HepG2 (cell line): Measurements from ENCODE around the gene PDLIM7. TPM values are rescaled to one million over a fixed set of nuclear protein-coding genes. Genes with fewer than 3 reads are reported as not detected.

Experiments
- ATAC-seq: fragments of 200-7000 bp; cut with Tn5 transposase; 3 replicates; pipeline ENCODE4 v1.9.1; 2020; ENCODE audit warnings: mild to moderate bottlenecking, moderate library complexity
- BruUV-seq: library from RNA; stranded (reverse); fragments of 400-500 nt; replicated peaks from 2 replicates; lab custom pipeline; 2021; lab: Mats Ljungman, UMichigan
- CTCF ChIA-PET: fragments of 300-600 bp; formaldehyde crosslinking; extraction: SDS; loops from one replicate; lab custom pipeline; 2021; ENCODE audit warnings: low total read pairs, inconsistent platforms, low intra/inter-chr PET ratio; lab: Yijun Ruan, JAX
- POLR2A ChIA-PET: fragments of 350-600 bp; sonication (Branson Sonifier 250); formaldehyde crosslinking; loops from one replicate; lab custom pipeline; 2020; ENCODE audit warnings: antibody characterized with exemption, inconsistent platforms; lab: Yijun Ruan, JAX
- DNase-seq: peaks from one replicate; pipeline ENCODE4 v3.0.0-alpha.2; 2015; ENCODE audit warnings: low spot score
- FAIRE-seq: peaks from 3 replicates; lab custom pipeline; 2011; peaks lifted over from hg19 to GRCh38; lab: Jason Lieb, UNC
- H2AFZ ChIP-seq: one replicate; pipeline ENCODE4 v1.6.1; 2011; ENCODE audit warnings: low read length, inconsistent platforms
- H3K27ac ChIP-seq: fragments of 300-600 bp; 3 replicates; pipeline ENCODE4 v1.8.0; 2011; ENCODE audit warnings: mixed run types, mild to moderate bottlenecking, mixed read lengths, low read length, inconsistent platforms; ENCODE audit not compliant: insufficient read depth; ENCODE audit errors: extremely low read length
- H3K27me3 ChIP-seq, 2 experiments: fragments of 200-600 bp in 1 of 2; 2 replicates in 1 of 2; 3 replicates in 1 of 2; pipeline versions ENCODE4 v1.6.0 to v1.8.0; 2011; ENCODE audit warnings: low read length in 2 of 2, mild to moderate bottlenecking in 2 of 2, moderate library complexity in 2 of 2, inconsistent platforms in 1 of 2; ENCODE audit not compliant: insufficient read depth in 2 of 2, control insufficient read depth in 1 of 2
- H3K36me3 ChIP-seq, 2 experiments: fragments of 200-600 bp in 1 of 2; replicated peaks in 1 of 2; 2 replicates in 1 of 2; 3 replicates in 1 of 2; pipeline versions ENCODE4 v1.5.1 to v1.8.0; 2011; ENCODE audit warnings: low read length in 2 of 2, inconsistent platforms in 1 of 2; ENCODE audit not compliant: insufficient read depth in 2 of 2, control insufficient read depth in 1 of 2
- H3K4me1 ChIP-seq: 2 replicates; pipeline ENCODE4 v1.5.1; 2012; ENCODE audit warnings: low read length, inconsistent platforms; ENCODE audit not compliant: insufficient read depth
- H3K4me2 ChIP-seq: 2 replicates; pipeline ENCODE4 v1.6.0; 2011; ENCODE audit warnings: low read depth, low read length, inconsistent platforms
- H3K4me3 ChIP-seq, 3 experiments: fragments of 200-600 bp in 1 of 3; sonication (generic), shearing (Covaris generic) in 1 of 3; replicated peaks in 1 of 3; 2 replicates each; pipeline ENCODE4 v1.5.1; 2011 to 2016; ENCODE audit warnings: low read length in 3 of 3, inconsistent platforms in 2 of 3, low read depth in 2 of 3, mild to moderate bottlenecking in 2 of 3, control low read depth in 1 of 3, mixed read lengths in 1 of 3; ENCODE audit not compliant: insufficient read depth in 1 of 3
- H3K79me2 ChIP-seq: one replicate; pipeline ENCODE4 v1.6.1; 2011; ENCODE audit warnings: low read length, inconsistent platforms; ENCODE audit not compliant: insufficient read depth
- H3K9ac ChIP-seq: 2 replicates; pipeline ENCODE4 v1.6.0; 2011; ENCODE audit warnings: mild to moderate bottlenecking, low read depth, low read length, inconsistent platforms; ENCODE audit not compliant: insufficient read depth
- H3K9me3 ChIP-seq: 2 replicates; pipeline ENCODE4 v1.5.1; 2012; ENCODE audit warnings: mild to moderate bottlenecking, low read length
- H4K20me1 ChIP-seq: 2 replicates; pipeline ENCODE4 v1.6.0; 2011; ENCODE audit warnings: inconsistent platforms, mild to moderate bottlenecking, low read length, moderate library complexity; ENCODE audit not compliant: insufficient read depth
- CREB1 ChIP-seq, 2 experiments: fragments of 450-650 bp in 1 of 2; IDR thresholded peaks; 2 replicates each; pipeline ENCODE4 v1.6.1; 2016 to 2017; ENCODE audit warnings: control low read depth in 1 of 2, mild to moderate bottlenecking in 1 of 2, missing compliant biosample characterization in 1 of 2, missing genetic modification characterization in 1 of 2
- MAZ ChIP-seq, 2 experiments: sonication (generic) in 1 of 2; formaldehyde crosslinking in 1 of 2; IDR thresholded peaks; 2 replicates each; pipeline versions ENCODE4 v1.5.0 to v1.6.1; 2012 to 2020; ENCODE audit warnings: low read depth in 2 of 2, mild to moderate bottlenecking in 2 of 2, borderline replicate concordance in 1 of 2, improper control_type of control experiment in 1 of 2, low read length in 1 of 2, missing genetic modification reagents in 1 of 2, moderate library complexity in 1 of 2
- MXI1 ChIP-seq: IDR thresholded peaks from 3 replicates; pipeline ENCODE4 v1.6.1; 2012; ENCODE audit warnings: low read depth, low read length, inconsistent platforms, borderline replicate concordance
- POLR2G ChIP-seq: fragments of 200-400 bp; formaldehyde crosslinking; IDR thresholded peaks from 2 replicates; pipeline ENCODE4 v1.6.1; 2018; ENCODE audit warnings: mild to moderate bottlenecking, low read depth, low read length, moderate library complexity
- RNF2 ChIP-seq: fragments of 450-650 bp; conservative IDR thresholded peaks from 2 replicates; pipeline ENCODE4 v1.6.1; 2016; ENCODE audit warnings: low read depth
- SP2 ChIP-seq: sonication (generic); formaldehyde crosslinking; IDR thresholded peaks from 2 replicates; pipeline ENCODE4 v1.5.1; 2020; ENCODE audit warnings: mild to moderate bottlenecking, missing genetic modification reagents
- ZBTB8A ChIP-seq: sonication (generic); formaldehyde crosslinking; IDR thresholded peaks from 2 replicates; pipeline ENCODE4 v1.4.0; 2020; ENCODE audit warnings: mild to moderate bottlenecking, low read depth, missing genetic modification reagents, borderline replicate concordance
- ZC3H4 ChIP-seq: sonication (generic); formaldehyde crosslinking; IDR thresholded peaks from 2 replicates; pipeline ENCODE4 v1.4.0; 2020; ENCODE audit warnings: missing genetic modification reagents, borderline replicate concordance
- WGBS: methylation state at CpG from one replicate; pipeline ENCODE4 v1.1.6; 2017; ENCODE audit warnings: low lambda C conversion rate; 5-methylcytosine and 5-hydroxymethylcytosine counted together
- in situ Hi-C: cut with HindIII; loops from 2 replicates; pipeline ENCODE4 v1.10.0; 2017; ENCODE audit warnings: low pct_unique_long_range_greater_than_20kb; ENCODE audit not compliant: extremely low pct_ligation_motif_present
- intact Hi-C: fragments of 100-400 bp; cut with micrococcal nuclease; formaldehyde crosslinking; loops from one replicate; pipeline ENCODE4 v1.10.0; 2022; ENCODE audit not compliant: unreplicated experiment
- polyA plus RNA-seq, 8 experiments: library from polyadenylated mRNA; depleted of rRNA in 3 of 8; stranded (reverse) in 7 of 8; unstranded in 1 of 8; fragments of >200 nt; fragmentation: Illumina TruSeq in 4 of 8; extraction: Trizol in 4 of 8; gene quantifications; 2 replicates each; pipeline versions ENCODE4 v1.2.1 to v1.2.3, GENCODE V29; 2011 to 2016; ENCODE audit warnings: low read depth in 4 of 8, missing spikeins in 1 of 8, mixed read lengths in 1 of 8; ENCODE audit not compliant: insufficient read depth in 1 of 8
- total RNA-seq, 5 experiments: library from RNA; depleted of rRNA; stranded (reverse); fragments of >200 nt; fragmentation: Illumina TruSeq; extraction: Trizol; gene quantifications; 2 replicates each; pipeline ENCODE4 v1.2.3, GENCODE V29; 2016; ENCODE audit warnings: low read depth in 1 of 5

Gene PDLIM7
- total and polyA plus RNA-seq, 2 of the 13 experiments (the other 11 are each of a cell fraction or from before 2014, with no cell fraction given), result 21.1 to 31.3 TPM

DNA sequence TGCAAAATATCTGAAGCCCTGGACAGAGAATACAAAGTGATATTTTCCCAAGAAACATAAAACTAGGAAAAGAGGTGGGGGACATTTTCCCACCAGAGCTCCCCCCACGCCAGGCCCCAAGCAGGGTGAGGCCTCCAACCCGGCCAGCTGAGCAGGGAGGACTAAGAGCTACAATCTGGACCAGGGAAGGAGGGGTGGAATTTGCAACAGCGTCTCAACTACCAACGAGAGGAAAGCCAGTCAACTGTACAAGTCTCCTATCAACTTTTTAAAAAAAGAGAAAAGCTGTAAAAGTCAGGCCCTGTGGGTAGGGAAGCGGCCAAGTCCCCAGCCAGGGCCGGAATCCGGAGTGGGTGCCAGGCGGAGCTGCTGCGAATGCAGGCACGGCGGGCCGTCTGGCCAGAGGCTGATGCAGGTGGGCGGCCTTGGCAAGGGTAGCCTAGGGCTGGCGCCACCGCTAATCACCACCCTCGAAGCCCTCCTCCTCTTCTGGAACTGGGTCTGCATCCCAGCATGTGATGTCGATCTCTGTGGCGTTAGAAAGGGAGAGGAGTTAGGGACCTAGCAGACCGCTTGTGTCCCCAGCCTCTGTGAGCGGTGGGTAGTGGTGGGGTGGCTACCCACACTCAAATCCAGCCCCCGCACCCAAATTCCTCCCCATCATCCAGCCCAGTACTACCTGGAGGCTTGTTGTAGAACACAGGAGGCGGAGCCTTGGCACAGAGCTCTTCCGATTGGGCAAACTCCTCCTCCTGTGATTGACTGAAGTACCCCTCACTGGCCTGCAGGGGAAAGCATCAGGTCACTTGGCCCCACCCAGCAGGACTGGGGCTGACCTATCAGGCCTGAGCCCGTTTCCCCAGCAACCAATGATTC, 40.2 kb downstream of the PDLIM7 start (continued):
- TF ChIP-seq ZBTB8A (CRISPR knock-in tag) (no peak), SP2 (peak; percentile 73), ZC3H4 (no peak), MXI1 (peak; percentile 92; the same call in 2 of the 3 replicates)

DNA sequence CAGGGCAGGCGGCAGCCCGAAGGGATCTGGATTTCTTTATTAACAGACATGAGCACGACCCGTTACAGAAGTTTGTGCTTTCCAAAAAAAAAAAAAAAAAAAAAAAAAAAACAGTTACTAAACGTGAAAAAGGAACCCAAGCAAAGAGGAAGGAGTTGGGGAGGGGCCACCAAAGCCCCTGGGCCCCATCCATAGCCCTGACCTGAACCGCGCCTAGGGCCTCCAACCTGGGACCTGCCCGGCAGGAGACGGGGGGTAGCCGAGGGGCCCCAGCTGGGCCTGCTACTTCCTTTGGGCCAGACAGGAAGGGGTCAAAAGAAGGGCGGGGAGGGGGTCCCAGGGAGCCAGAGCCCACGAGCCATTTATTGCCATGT, 40.8 kb downstream of the PDLIM7 start:
- H3K36me3 ChIP-seq, result peaks cover 0 to 7% of the 10 kb centered on the region in 2 experiments; a peak in 2 of 5 replicates
- no peak overlapping the region for H2AFZ ChIP-seq
- TF ChIP-seq MAZ (IDR thresholded peaks at IDR 0.05; ENCODE audit: borderline replicate concordance, low read depth, low read length), result 0 out of 2 replicates have a peak, but pooled peaks have one; percentile 0
- TF ChIP-seq MAZ (CRISPR knock-in tag; IDR thresholded peaks at IDR 0.05; ENCODE audit: low read depth), result no peak
- TF ChIP-seq POLR2G, result 0 out of 2 replicates have a peak, but pooled peaks have one; percentile 3
- no peak for TF ChIP-seq CREB1 (IDR thresholded peaks at IDR 0.05)
- TF ChIP-seq CREB1 (CRISPR knock-in tag; IDR thresholded peaks at IDR 0.05), result peak; percentile 35; the same call in 1 of the 2 replicates
- TF ChIP-seq RNF2, result no peak
- TF ChIP-seq, all 625 proteins: peak for 3
- H4K20me1 ChIP-seq, result peaks cover 12% of the 10 kb centered on the region; the same call in 1 of the 2 replicates
- H3K4me3 ChIP-seq, result no peak overlapping the region
- peaks cover 29% of the 10 kb centered on the region for H3K4me1 ChIP-seq
- no peaks in the 10 kb centered on the region; a peak in 1 of 5 replicates for H3K27me3 ChIP-seq
- ChIA-PET CTCF (interaction anchor here (1.7 to 4.8 kb wide), 6 partner anchors 9 to 138 kb away, joined by 4 to 54 read pairs (median 10); no protein-coding TSS in a partner anchor), POLR2A (interaction anchor here (1.2 to 2.8 kb wide), 2 partner anchors 30 to 78 kb away, joined by 17 to 24 read pairs; partner anchors contain the start of gene GRK6)
- BruUV-seq, result no TSS peak
- no peak overlapping the region for H3K4me2 ChIP-seq
- 40% methylated on average over 12 of the region's 12 CpGs for WGBS
- in situ Hi-C loops, result loop anchor here (5.0 to 25.0 kb wide), 2 partner anchors 69 to 344 kb away; no protein-coding TSS in a partner anchor
- ATAC-seq (no peak), FAIRE-seq (no peak), DNase-seq (no peak)
- no peak overlapping the region for H3K9ac ChIP-seq
- no peaks in the 10 kb centered on the region for H3K9me3 ChIP-seq
- H3K79me2 ChIP-seq, result peaks cover 5% of the 10 kb centered on the region
- H3K27ac ChIP-seq, result no peak overlapping the region
- intact Hi-C loops, result loop anchor here (2.0 kb wide), 2 partner anchors 40 to 86 kb away; partner anchors contain the start of gene PDLIM7
